Esophagus mucosa (tissue), 1 donor: Measurements from ENCODE around the gene RPL29. TPM values are rescaled to one million over a fixed set of nuclear protein-coding genes. Genes with fewer than 3 reads are reported as not detected.
A peak's percentile ranks its signal among the peaks of the same experiment; 100 is the strongest.
"Not testable (repeated sequence)": the region's sequence is repeated elsewhere in the genome, so short reads cannot be mapped to it uniquely, and the experiment has no call there.

Experiments
- ATAC-seq: fragments of 200-7000 bp; cut with Tn5 transposase; one replicate; pipeline ENCODE4 v1.9.1; 2020
- total RNA-seq: library from RNA; stranded (reverse); gene quantifications from one replicate; pipeline ENCODE4 v1.2.4, GENCODE V29; 2023
- donor health status: DM: yes; HTN: yes; CAD: no.

RPL29 gene
- total RNA-seq = 1,513 TPM

GRCh38 chr3:51995346-51996163 lies at the start of gene RPL29:
Gene RPL29, minus strand, starts transcription at chr3:51995895. Its CDS starts 434 bp downstream, at chr3:51995461.
- ATAC-seq = peak; percentile 89

- no peak for ATAC-seq
These were observed 49.3 kb upstream of the RPL29 start for GRCh38 chr3:52044869-52045619.

DNA sequence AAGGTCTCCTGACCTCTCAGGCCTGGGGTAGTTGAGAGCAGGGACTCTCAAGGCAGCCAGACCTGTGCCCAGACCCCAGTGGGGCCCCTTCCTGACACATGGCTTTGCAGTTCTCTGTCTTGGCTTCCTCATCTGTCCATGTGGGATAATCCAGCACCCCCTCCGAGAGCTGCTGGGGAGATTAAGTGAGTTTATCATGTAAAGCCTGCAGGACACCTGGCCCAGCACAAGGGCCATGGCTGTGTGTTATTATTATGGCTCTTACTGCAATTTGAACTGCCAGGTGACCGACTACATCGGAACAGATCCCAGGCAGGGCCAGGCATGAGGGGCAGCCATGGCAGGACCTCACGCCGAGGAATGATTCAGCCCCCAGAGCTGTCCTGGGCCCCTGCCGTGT lies 48.1 kb upstream of the RPL29 start:
- no peak for ATAC-seq

DNA sequence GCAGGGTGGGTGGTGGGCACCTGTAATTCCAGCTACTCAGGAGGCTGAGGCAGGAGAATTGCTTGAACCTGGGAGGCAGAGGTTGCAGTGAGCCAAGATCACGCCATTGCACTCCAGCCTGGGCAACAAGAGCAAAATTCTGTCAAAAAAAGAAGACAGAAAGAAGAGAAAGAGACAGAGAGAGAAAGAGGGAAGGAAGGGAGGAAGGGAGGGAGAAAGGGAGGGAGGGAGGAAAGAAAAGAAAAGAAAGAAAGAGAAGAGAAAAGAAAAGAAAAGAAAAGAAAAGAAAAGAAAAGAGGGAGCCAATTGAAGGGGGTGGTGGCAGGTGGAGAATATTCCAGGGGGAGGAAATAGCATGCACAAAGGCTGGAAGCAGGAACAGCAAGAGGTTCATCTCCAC lies 47.3 kb upstream of the RPL29 start:
- not testable (repeated sequence) for ATAC-seq

DNA sequence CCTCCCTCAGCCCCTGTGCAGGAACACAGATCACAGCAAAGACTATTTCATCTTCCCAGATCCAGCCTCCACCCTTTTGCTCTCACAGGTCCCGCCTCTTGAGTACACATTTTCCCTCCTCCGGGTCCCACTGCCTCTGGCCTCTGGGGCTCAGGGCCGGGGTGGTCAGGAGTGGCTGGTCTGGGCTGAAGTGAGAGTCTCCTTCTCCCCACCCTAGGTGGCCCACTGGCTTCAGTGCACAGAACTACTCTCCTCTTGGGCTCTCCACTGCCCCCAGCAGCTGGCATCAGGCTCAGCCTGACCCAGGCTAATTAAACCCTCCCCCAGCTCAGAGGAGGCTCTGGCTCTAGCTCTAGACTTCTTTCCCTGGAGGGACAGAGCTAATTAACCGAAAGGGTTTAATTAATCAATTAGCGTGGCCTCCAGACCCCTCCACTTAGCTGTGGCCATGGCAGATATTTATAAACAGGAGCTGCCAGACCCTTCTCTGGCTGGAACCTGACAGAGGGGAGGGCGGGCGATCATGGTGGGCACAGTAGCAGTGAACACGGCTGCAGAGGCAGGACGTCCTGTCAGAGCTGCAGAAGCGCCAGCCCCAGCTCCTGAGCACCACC lies 45.5 kb upstream of the RPL29 start:
- ATAC-seq = no peak

GRCh38 chr3:52040600-52040999 lies 44.9 kb upstream of the RPL29 start:
- ATAC-seq = no peak

DNA sequence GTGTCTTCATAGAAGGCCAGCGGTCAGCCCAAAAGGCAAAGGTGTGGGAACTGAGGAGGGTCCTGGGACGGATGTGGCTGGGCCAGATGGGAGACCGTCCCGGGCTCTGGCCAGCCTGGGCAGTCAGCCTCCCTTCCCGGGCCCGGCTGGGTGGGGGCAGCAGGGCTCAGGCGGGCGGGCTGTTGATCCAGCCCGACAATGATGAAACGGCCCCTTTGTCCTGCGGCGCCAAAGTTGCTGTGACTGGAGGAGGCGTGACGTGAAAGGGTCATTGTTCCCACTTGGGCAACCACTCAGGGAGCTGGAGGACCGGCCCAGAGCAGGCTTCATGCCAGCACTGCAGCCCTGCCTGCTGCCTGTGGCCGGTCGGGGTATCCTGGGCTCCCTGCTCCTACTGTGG lies 44.2 kb upstream of the RPL29 start:
- ATAC-seq = peak; percentile 56

DNA sequence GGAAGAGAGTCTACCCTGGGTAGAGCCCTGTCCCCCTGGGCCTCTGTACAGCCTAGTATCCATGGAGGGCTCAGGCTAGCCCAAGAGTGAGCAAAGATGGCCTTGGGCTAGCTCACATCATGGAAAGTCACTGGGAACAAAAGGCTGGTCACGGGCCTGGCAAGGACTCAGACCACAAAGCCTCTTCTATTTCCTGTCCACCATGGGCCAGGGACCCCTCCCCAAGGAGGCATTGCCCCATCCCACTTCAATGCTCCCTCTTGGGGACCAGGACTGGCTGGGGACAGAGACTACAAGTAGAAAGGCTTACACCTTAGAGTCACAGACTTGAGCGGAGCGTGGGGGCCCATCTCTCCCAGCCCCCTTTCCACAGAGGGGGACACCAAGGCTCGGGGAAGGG lies 43.7 kb upstream of the RPL29 start:
- no peak for ATAC-seq

DNA sequence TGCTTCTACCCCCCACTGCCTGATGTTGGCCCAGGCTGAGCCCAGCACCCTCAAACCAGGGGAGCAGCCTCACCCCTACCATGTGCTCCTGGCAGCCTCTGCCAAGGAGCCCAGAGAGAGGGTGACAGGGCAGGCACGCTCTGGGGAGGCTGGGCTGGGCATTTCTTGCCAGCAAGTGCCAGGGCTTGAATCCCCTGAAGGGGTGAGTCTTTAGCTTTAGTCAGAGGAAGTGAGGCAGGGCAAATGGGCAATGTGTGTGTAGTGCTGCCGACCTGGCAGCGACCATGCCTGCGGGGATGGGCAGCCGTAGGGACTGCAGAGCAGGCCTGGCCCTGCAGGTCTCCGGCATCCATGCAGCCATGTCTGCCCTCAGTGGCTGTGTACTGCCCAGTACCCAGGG lies 42.5 kb upstream of the RPL29 start:
- ATAC-seq = peak; percentile 78

DNA sequence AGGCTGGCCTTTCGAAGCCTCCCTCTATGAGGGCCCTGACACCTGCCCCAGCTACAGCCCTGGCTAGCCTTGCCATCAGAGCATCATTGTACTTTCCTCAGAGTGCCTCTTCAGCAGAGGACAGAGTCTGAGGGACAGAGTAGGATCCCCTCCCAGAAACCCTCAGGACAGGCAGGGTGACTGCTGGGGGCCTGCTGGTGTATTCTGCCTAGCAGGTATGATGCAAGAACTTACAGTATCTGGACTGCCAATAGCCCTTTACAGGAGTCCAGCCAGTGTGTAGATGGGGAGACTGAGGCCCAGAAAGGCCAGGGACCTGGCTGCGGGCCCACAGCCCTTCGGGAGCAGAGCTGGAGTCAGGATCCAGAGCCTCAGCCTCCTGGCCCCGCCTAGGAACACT lies 41.6 kb upstream of the RPL29 start:
- ATAC-seq = no peak

DNA sequence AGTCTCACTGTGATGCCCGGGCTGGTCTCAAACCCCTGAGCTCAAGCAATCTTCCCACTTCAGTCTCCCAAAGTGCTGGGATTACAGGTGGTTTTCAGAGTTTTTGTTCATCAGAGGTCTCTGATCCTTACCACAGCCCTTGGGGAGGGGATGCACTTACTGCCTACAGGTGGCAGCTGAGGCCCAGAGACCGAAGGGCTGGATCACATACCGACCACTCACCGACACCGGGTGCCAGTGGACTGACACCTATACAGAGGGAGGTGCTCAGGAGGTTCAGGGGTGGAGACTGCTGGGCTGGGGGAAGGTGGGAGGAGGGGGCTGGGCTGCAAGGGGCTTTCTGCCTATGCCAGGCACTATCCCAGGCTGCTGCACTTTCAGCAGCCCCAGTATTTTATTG lies 41.1 kb upstream of the RPL29 start:
- ATAC-seq = no peak

- no peak for ATAC-seq
These were observed 40.6 kb upstream of the RPL29 start for GRCh38 chr3:52036222-52036694.

- no peak for ATAC-seq
These were observed 39.0 kb upstream of the RPL29 start for GRCh38 chr3:52034651-52035050.

DNA sequence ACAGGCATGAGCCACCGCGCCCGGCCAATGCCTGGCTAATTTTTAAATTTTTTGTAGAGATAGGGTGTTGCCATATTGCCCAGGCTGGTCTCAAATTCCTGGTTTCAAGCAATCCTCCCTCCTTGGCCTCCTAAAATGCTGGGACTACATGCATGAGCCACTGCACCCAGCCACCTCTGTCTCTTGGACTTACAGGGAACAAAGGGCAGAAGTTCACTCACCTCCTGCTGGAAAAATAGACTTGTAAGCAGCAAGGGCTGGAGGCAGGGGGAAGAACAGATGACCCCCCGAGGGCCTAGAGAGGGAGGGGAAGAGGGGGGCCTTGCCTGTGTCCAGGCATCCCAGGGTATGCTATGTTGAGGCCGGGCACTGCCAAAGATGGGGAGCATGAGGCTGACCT lies 38.5 kb upstream of the RPL29 start:
- ATAC-seq = no peak

- ATAC-seq = not testable (repeated sequence)
These were observed 38.1 kb upstream of the RPL29 start for GRCh38 chr3:52033748-52034147.

- no peak for ATAC-seq
These were observed 37.2 kb upstream of the RPL29 start for GRCh38 chr3:52032702-52033408.

- ATAC-seq = no peak
These were observed 36.2 kb upstream of the RPL29 start for GRCh38 chr3:52031896-52032295.

- peak; percentile 84 for ATAC-seq
These were observed 35.1 kb upstream of the RPL29 start for GRCh38 chr3:52030714-52031310.

- ATAC-seq = no peak
These were observed 33.8 kb upstream of the RPL29 start for GRCh38 chr3:52029535-52029934.

GRCh38 chr3:52029053-52029452 lies 33.4 kb upstream of the RPL29 start:
- no peak for ATAC-seq

- ATAC-seq = peak; percentile 63
These were observed 32.9 kb upstream of the RPL29 start for GRCh38 chr3:52028572-52028971.

DNA sequence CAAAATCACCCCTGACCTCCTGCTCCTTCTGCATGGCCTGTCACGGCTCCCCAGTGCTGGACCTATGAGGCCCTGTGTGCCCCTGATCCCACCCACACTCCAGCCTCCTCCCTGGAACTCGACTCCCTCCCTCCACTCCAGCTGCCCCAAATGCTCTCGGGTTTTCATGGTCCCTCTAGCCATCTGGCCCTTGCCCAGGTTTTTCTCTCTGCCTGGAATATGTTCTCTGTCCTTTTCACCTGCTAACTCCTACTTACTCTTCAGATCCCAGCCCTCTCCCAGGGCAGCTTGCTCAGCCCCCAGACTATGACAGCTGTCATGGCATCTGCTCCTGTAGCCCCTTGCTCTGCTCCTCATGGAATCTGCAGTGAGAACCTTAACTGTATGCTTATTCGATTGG lies 30.3 kb upstream of the RPL29 start:
- no peak for ATAC-seq
